Thymus (tissue), 11 donors: ENCODE measurements around the gene SH3BP4. TPM values are rescaled to one million over a fixed set of nuclear protein-coding genes. Genes with fewer than 3 reads are reported as not detected.
A peak's percentile ranks its signal among the peaks of the same experiment; 100 is the strongest.

Experiments
- DNase-seq, 9 donors: peaks; one replicate each; pipeline ENCODE4 v3.0.0-alpha.2; 2013; ENCODE audit warnings: low spot score in 9 of 9, low read depth in 6 of 9, missing footprints in 1 of 9
- H3K27ac ChIP-seq, 2 donors: one replicate each; pipeline ENCODE4 v1.5.1; 2013; ENCODE audit warnings: control low read depth in 1 of 2, low read depth in 1 of 2, low read length in 1 of 2, mild to moderate bottlenecking in 1 of 2, moderate library complexity in 1 of 2
- H3K27me3 ChIP-seq, 2 donors: one replicate each; pipeline ENCODE4 v1.5.1; 2013; ENCODE audit warnings: low read length in 1 of 2; ENCODE audit not compliant: control insufficient read depth in 2 of 2, insufficient read depth in 1 of 2
- H3K36me3 ChIP-seq, 2 donors: one replicate each; pipeline ENCODE4 v1.5.1; 2013; ENCODE audit warnings: low read length in 1 of 2, mild to moderate bottlenecking in 1 of 2, moderate library complexity in 1 of 2; ENCODE audit not compliant: control insufficient read depth in 2 of 2, insufficient read depth in 2 of 2
- H3K4me1 ChIP-seq, 2 donors: one replicate each; pipeline ENCODE4 v1.5.1; 2013; ENCODE audit warnings: low read length in 2 of 2; ENCODE audit not compliant: control insufficient read depth in 2 of 2, insufficient read depth in 2 of 2
- H3K4me3 ChIP-seq, 2 donors: one replicate each; pipeline ENCODE4 v1.5.1; 2013; ENCODE audit warnings: low read length in 2 of 2, control low read depth in 1 of 2, mild to moderate bottlenecking in 1 of 2
- H3K9me3 ChIP-seq, 2 donors: one replicate each; pipeline ENCODE4 v1.5.1; 2013; ENCODE audit warnings: low read length in 1 of 2, mild to moderate bottlenecking in 1 of 2; ENCODE audit not compliant: control insufficient read depth in 2 of 2, insufficient read depth in 1 of 2
- WGBS: extraction: QIAGEN DNeasy Blood & Tissue Kit; methylation state at CpG from one replicate; pipeline ENCODE4 v1.1.7; 2013; 5-methylcytosine and 5-hydroxymethylcytosine counted together
- polyA plus RNA-seq: library from polyadenylated mRNA; stranded (reverse); fragments of 200-250 nt; gene quantifications from one replicate; pipeline ENCODE4 v1.2.3, GENCODE V29; 2013
- total RNA-seq: library from RNA; stranded (reverse); fragments of 120-200 nt; gene quantifications from one replicate; pipeline ENCODE4 v1.2.4, GENCODE V29; 2013
- donor health status: healthy.

SH3BP4 gene
- total and polyA plus RNA-seq, 2 donors, result 6.2 to 12.3 TPM

GRCh38 chr2:235034265-235035118 lies 82.7 kb downstream of the SH3BP4 start:
- WGBS, result 94% methylated on average over 30 of the region's 30 CpGs
- Histone ChIP-seq H3K9me3 (no peaks in the 10 kb centered on the region), H3K4me3 (no peak overlapping the region), H3K27ac (no peak overlapping the region), H3K36me3 (no peaks in the 10 kb centered on the region), H3K4me1 (no peaks in the 10 kb centered on the region), H3K27me3 (no peaks in the 10 kb centered on the region)
- DNase-seq, result no peak

- Histone ChIP-seq H3K9me3 (no peaks in the 10 kb centered on the region), H3K36me3 (peaks cover 0 to 1% of the 10 kb centered on the region in 2 donors), H3K4me3 (no peak overlapping the region), H3K27me3 (no peaks in the 10 kb centered on the region), H3K27ac (no peak overlapping the region), H3K4me1 (no peaks in the 10 kb centered on the region)
- DNase-seq, result no peak
- WGBS, result 97% methylated on average over 8 of the region's 8 CpGs
These were observed 85.9 kb downstream of the SH3BP4 start for GRCh38 chr2:235037604-235038166.

- H3K36me3 ChIP-seq, result peaks cover 0 to 4% of the 10 kb centered on the region in 2 donors
These were observed 89.6 kb downstream of the SH3BP4 start for GRCh38 chr2:235041221-235041917.

GRCh38 chr2:235041918-235042575 lies 90.2 kb downstream of the SH3BP4 start:
- no peak overlapping the region for H3K4me3 ChIP-seq
- H3K9me3 ChIP-seq, result no peaks in the 10 kb centered on the region
- no peak overlapping the region for H3K27ac ChIP-seq
- no peak for DNase-seq
- H3K27me3 ChIP-seq, result no peaks in the 10 kb centered on the region
- 97% methylated on average over 25 of the region's 25 CpGs for WGBS
- peaks cover 0 to 2% of the 10 kb centered on the region in 2 donors for H3K4me1 ChIP-seq
- H3K36me3 ChIP-seq, result peaks cover 0 to 4% of the 10 kb centered on the region in 2 donors

More at GRCh38 chr2:235041221-235041917, 89.6 kb downstream of the SH3BP4 start:
- Histone ChIP-seq H3K9me3 (no peaks in the 10 kb centered on the region), H3K4me3 (no peak overlapping the region), H3K27me3 (no peaks in the 10 kb centered on the region), H3K4me1 (peaks cover 0 to 2% of the 10 kb centered on the region in 2 donors), H3K27ac (no peak overlapping the region)
- WGBS, result 96% methylated on average over 31 of the region's 31 CpGs
- no peak for DNase-seq

GRCh38 chr2:235042576-235043515 lies 91.0 kb downstream of the SH3BP4 start:
- H3K4me3 ChIP-seq, result no peak overlapping the region
- H3K9me3 ChIP-seq, result no peaks in the 10 kb centered on the region
- WGBS, result 98% methylated on average over 44 of the region's 49 CpGs
- DNase-seq, result no peak
- peaks cover 0 to 2% of the 10 kb centered on the region in 2 donors for H3K4me1 ChIP-seq
- H3K27ac ChIP-seq, result no peak overlapping the region
- no peaks in the 10 kb centered on the region for H3K27me3 ChIP-seq
- peaks cover 0 to 4% of the 10 kb centered on the region in 2 donors for H3K36me3 ChIP-seq

- Histone ChIP-seq H3K9me3 (no peaks in the 10 kb centered on the region), H3K4me1 (peaks cover 0 to 2% of the 10 kb centered on the region in 2 donors), H3K27ac (no peak overlapping the region), H3K4me3 (no peak overlapping the region), H3K27me3 (no peaks in the 10 kb centered on the region), H3K36me3 (peaks cover 0 to 4% of the 10 kb centered on the region in 2 donors)
- 57% methylated on average over 22 of the region's 22 CpGs for WGBS
- peak in 1 of 9 donors; percentile 24 for DNase-seq
These were observed 92.1 kb downstream of the SH3BP4 start for GRCh38 chr2:235043762-235044500.

DNA sequence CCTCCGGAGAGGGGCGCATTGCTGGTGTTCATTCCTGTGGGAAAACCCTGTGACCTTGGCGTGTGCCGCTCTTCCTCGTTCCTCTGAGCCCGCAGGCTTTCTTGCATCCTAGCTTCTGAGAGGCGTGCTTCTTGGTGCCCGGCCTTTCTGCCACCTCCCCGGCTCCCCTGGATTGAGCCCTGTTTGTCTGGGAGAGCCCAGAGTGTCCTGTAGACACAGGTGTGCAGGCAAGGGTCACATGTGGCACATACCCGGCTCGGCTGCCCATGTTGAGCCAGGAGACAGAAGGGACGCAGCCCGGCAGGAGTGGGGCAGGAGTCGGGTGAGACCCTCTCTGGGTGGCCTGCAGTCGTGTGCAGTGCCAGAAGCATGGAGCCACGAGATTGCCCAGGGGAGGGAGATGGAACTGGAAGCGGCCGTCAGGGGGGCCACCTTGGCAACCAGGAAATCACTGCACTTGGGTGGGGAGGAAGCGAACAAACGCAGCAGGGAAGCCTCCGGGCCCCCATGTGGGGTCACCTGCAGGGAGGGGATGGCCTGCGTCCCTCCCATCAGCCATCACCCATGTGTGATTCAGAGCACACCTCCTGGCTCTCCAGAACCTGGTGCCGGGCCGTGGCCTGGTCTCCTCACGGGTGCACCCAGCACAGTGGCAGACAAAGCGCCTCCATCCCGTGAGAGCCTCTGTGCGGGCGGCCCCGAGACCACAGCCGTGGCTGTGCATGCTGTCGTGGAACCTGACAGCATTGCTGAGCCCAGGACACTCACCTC lies 92.9 kb downstream of the SH3BP4 start:
- no peak overlapping the region for H3K4me3 ChIP-seq
- H3K9me3 ChIP-seq, result no peaks in the 10 kb centered on the region
- H3K27me3 ChIP-seq, result no peaks in the 10 kb centered on the region
- no peak overlapping the region for H3K27ac ChIP-seq
- 84% methylated on average over 32 of the region's 32 CpGs for WGBS
- peaks cover 0 to 2% of the 10 kb centered on the region in 2 donors for H3K4me1 ChIP-seq
- DNase-seq, result no peak
- H3K36me3 ChIP-seq, result peaks cover 0 to 4% of the 10 kb centered on the region in 2 donors
